Measurements from ENCODE around the gene SERTAD3. TPM values are rescaled to one million over a fixed set of nuclear protein-coding genes. Genes with fewer than 3 reads are reported as not detected.

Gene SERTAD3
- total RNA-seq, 2 donors from 2014 or later: 19.2 to 25.4 TPM

GRCh38 chr19:40424637-40425449 lies 19.3 kb downstream of the SERTAD3 start:
- TF ChIP-seq CTCF (IDR thresholded peaks at IDR 0.05): no peak
- Histone ChIP-seq H3K27me3 (no peaks in the 10 kb centered on the region), H3K4me1 (peaks cover 0 to 51% of the 10 kb centered on the region in 2 donors), H3K9me3 (no peaks in the 10 kb centered on the region), H3K4me3 (peak overlapping the region; percentile 71 to 97), H3K36me3 (peaks cover 22% of the 10 kb centered on the region), H3K27ac (peak overlapping the region; percentile 100)
- DNase-seq (ENCODE audit: low spot score): no peak

- peak overlapping the region; percentile 71 to 97 for H3K4me3 ChIP-seq
- H3K36me3 ChIP-seq: peaks cover 22% of the 10 kb centered on the region
- no peak for DNase-seq (ENCODE audit: low spot score)
- no peak for TF ChIP-seq CTCF (IDR thresholded peaks at IDR 0.05)
- H3K9me3 ChIP-seq: no peaks in the 10 kb centered on the region
- peaks cover 0 to 56% of the 10 kb centered on the region in 2 donors for H3K4me1 ChIP-seq
- H3K27me3 ChIP-seq: no peaks in the 10 kb centered on the region
- peak overlapping the region; percentile 100 for H3K27ac ChIP-seq
Measured at GRCh38 chr19:40423938-40424337, 20.2 kb downstream of the SERTAD3 start.

GRCh38 chr19:40422748-40423566 lies 21.2 kb downstream of the SERTAD3 start:
- Histone ChIP-seq H3K4me3 (no peak overlapping the region), H3K27ac (peak overlapping the region; percentile 98 to 100), H3K4me1 (peaks cover 0 to 56% of the 10 kb centered on the region in 2 donors), H3K9me3 (no peaks in the 10 kb centered on the region), H3K36me3 (peaks cover 22% of the 10 kb centered on the region), H3K27me3 (no peaks in the 10 kb centered on the region)
- TF ChIP-seq CTCF (IDR thresholded peaks at IDR 0.05): no peak
- no peak for DNase-seq (ENCODE audit: low spot score)

- H3K4me3 ChIP-seq: peak overlapping the region in 1 of 2 donors; percentile 64
- H3K27me3 ChIP-seq: no peaks in the 10 kb centered on the region
- no peak for TF ChIP-seq CTCF (IDR thresholded peaks at IDR 0.05)
- H3K36me3 ChIP-seq: peaks cover 22% of the 10 kb centered on the region
- no peaks in the 10 kb centered on the region for H3K9me3 ChIP-seq
- peak overlapping the region; percentile 98 to 100 for H3K27ac ChIP-seq
- H3K4me1 ChIP-seq: peaks cover 0 to 63% of the 10 kb centered on the region in 2 donors
- DNase-seq (ENCODE audit: low spot score): no peak
Measured at GRCh38 chr19:40421993-40422747, 22.0 kb downstream of the SERTAD3 start.
